ENCODE measurements around the gene SYNE1.

- no peak for TF ChIP-seq EZH2phosphoT487 (conservative IDR thresholded peaks at IDR 0.05; ENCODE audit: low read length)
- TF ChIP-seq, protein P1, sequence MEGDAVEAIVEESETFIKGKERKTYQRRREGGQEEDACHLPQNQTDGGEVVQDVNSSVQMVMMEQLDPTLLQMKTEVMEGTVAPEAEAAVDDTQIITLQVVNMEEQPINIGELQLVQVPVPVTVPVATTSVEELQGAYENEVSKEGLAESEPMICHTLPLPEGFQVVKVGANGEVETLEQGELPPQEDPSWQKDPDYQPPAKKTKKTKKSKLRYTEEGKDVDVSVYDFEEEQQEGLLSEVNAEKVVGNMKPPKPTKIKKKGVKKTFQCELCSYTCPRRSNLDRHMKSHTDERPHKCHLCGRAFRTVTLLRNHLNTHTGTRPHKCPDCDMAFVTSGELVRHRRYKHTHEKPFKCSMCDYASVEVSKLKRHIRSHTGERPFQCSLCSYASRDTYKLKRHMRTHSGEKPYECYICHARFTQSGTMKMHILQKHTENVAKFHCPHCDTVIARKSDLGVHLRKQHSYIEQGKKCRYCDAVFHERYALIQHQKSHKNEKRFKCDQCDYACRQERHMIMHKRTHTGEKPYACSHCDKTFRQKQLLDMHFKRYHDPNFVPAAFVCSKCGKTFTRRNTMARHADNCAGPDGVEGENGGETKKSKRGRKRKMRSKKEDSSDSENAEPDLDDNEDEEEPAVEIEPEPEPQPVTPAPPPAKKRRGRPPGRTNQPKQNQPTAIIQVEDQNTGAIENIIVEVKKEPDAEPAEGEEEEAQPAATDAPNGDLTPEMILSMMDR (IDR thresholded peaks at IDR 0.05; ENCODE audit: insufficient read depth, low read length, poor library complexity, severe bottlenecking): no peak
These were observed 31.8 kb downstream of the SYNE1 start for GRCh38 chr6:152605342-152605741.

All from SU-DHL-6 (cell line).